Hepatocyte (in vitro differentiated cells): ENCODE measurements around the gene TBC1D1.

ENCODE experiments used
- CTCF ChIP-seq: fragments of 200-600 bp; sonication (generic); IDR thresholded peaks from 2 replicates; pipeline ENCODE4 v1.5.1; 2016; ENCODE audit warnings: antibody characterized with exemption, mild to moderate bottlenecking; ENCODE audit not compliant: poor library complexity
- EZH2 ChIP-seq: fragments of 200-600 bp; sonication (generic); IDR thresholded peaks from 2 replicates; pipeline ENCODE4 v1.6.1; 2016; ENCODE audit warnings: antibody characterized with exemption, mild to moderate bottlenecking, borderline replicate concordance
- EZH2phosphoT487 ChIP-seq: fragments of 200-600 bp; sonication (generic); IDR thresholded peaks from one replicate; pipeline ENCODE4 v1.6.1; 2018; ENCODE audit warnings: antibody characterized with exemption, mild to moderate bottlenecking, low read depth, moderate library complexity; ENCODE audit not compliant: unreplicated experiment, severe bottlenecking

DNA sequence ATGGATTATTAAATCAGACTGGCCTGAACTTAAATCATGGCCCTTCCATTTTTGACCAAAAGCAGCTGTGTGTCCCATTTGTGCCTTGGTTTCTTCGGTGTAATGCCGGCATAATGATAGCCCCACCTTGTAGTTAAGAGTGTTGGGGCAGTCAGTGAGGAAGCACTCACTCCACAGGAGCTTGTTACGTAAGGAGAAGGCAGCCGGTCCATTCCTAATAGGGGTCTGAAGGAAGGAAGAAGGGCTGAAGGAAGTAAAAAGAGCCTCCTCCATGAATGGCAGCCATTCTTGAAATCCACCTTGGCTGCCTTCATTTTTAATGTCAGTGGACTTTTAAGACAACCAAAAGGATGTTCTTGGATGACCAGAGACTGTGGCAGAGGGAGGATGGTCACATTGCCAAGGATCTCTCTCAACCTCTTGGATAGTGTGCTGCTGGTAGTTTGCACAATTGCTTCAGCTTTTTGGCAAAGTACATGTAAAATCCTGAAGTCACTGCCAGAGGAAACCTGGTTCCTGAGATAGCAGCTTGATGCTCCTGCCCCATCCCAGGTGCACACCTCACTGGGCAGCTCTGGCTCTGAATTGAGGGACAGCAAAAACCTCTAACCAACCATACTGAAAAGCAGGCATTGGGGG is 182.8 kb downstream of the TBC1D1 start:
- TF ChIP-seq CTCF (no peak), EZH2 (no peak), EZH2phosphoT487 (no peak)
